GM23338 (cell line): ENCODE results near the gene SRRM2. TPM values are rescaled to one million over a fixed set of nuclear protein-coding genes. Genes with fewer than 3 reads are reported as not detected.

Experiments
- ATAC-seq: fragments of 200-7000 bp; cut with Tn5 transposase; 3 replicates; pipeline ENCODE4 v1.9.1; 2020
- DNase-seq: peaks from one replicate; pipeline ENCODE4 v3.0.0-alpha.2; 2015; ENCODE audit warnings: low spot score
- H2AFZ ChIP-seq: fragments of 200-600 bp; sonication (generic); 2 replicates; pipeline ENCODE4 v1.8.0; 2016; ENCODE audit warnings: antibody characterized with exemption, mild to moderate bottlenecking, moderate library complexity
- H3F3A ChIP-seq: fragments of 200-600 bp; sonication (generic); replicated peaks from 2 replicates; pipeline ENCODE4 v1.8.0; 2017; ENCODE audit warnings: antibody characterized with exemption, mixed run types, low read depth
- H3K27ac ChIP-seq: fragments of 200-600 bp; sonication (generic); 2 replicates; pipeline ENCODE4 v1.6.1; 2016; ENCODE audit warnings: low read depth
- H3K27me3 ChIP-seq: fragments of 200-600 bp; sonication (generic); 2 replicates; pipeline ENCODE4 v1.8.0; 2016; ENCODE audit warnings: mild to moderate bottlenecking, mixed run types, moderate library complexity; ENCODE audit not compliant: insufficient read depth
- H3K36me3 ChIP-seq: fragments of 200-600 bp; sonication (generic); 2 replicates; pipeline ENCODE4 v1.8.0; 2016; ENCODE audit warnings: mild to moderate bottlenecking; ENCODE audit not compliant: insufficient read depth
- H3K4me1 ChIP-seq: fragments of 200-600 bp; sonication (generic); 2 replicates; pipeline ENCODE4 v1.8.0; 2016; ENCODE audit warnings: mild to moderate bottlenecking, moderate library complexity; ENCODE audit not compliant: insufficient read depth
- H3K4me2 ChIP-seq: fragments of 200-600 bp; sonication (generic); 2 replicates; pipeline ENCODE4 v1.7.1; 2017; ENCODE audit warnings: mixed run types
- H3K4me3 ChIP-seq: fragments of 200-600 bp; sonication (generic); 2 replicates; pipeline ENCODE4 v1.6.1; 2016; ENCODE audit warnings: mixed run types
- H3K79me2 ChIP-seq: fragments of 200-600 bp; sonication (generic); replicated peaks from 2 replicates; pipeline ENCODE4 v1.8.0; 2017; ENCODE audit warnings: mild to moderate bottlenecking; ENCODE audit not compliant: insufficient read depth
- H3K9me2 ChIP-seq: fragments of 200-600 bp; sonication (generic); 2 replicates; pipeline ENCODE4 v1.8.0; 2017; ENCODE audit not compliant: insufficient read depth
- H4K20me1 ChIP-seq: fragments of 200-600 bp; sonication (generic); replicated peaks from 2 replicates; pipeline ENCODE4 v1.8.0; 2017; ENCODE audit warnings: mild to moderate bottlenecking; ENCODE audit not compliant: insufficient read depth
- H3K27ac Mint-ChIP-seq: 2 replicates; pipeline ENCODE4 v1.8.0; 2020; ENCODE audit warnings: inconsistent platforms, mild to moderate bottlenecking, moderate library complexity, mixed read lengths
- H3K27me3 Mint-ChIP-seq: 3 replicates; pipeline ENCODE4 v1.8.0; 2022; ENCODE audit warnings: low read depth, mild to moderate bottlenecking, moderate library complexity, mixed read lengths, inconsistent platforms; ENCODE audit not compliant: insufficient read depth, poor library complexity
- H3K36me3 Mint-ChIP-seq: 3 replicates; pipeline ENCODE4 v1.8.0; 2021; ENCODE audit warnings: low read depth, mild to moderate bottlenecking, inconsistent platforms, moderate library complexity, mixed read lengths
- H3K4me1 Mint-ChIP-seq: 3 replicates; pipeline ENCODE4 v1.8.0; 2020; ENCODE audit warnings: mild to moderate bottlenecking, inconsistent platforms, mixed read lengths
- H3K4me3 Mint-ChIP-seq: 3 replicates; pipeline ENCODE4 v1.8.0; 2021; ENCODE audit warnings: moderate library complexity, mild to moderate bottlenecking, inconsistent platforms, mixed read lengths
- H3K9me3 Mint-ChIP-seq: 3 replicates; pipeline ENCODE4 v1.8.0; 2020; ENCODE audit warnings: moderate library complexity, mild to moderate bottlenecking, inconsistent platforms, mixed read lengths
- CREB1 ChIP-seq: fragments of 250-450 bp; sonication (Bioruptor Pico); IDR thresholded peaks from 2 replicates; pipeline ENCODE4 v1.5.0; 2020; ENCODE audit warnings: low read depth, mild to moderate bottlenecking, moderate library complexity
- EZH2 ChIP-seq: fragments of 200-600 bp; sonication (generic); IDR thresholded peaks from one replicate; pipeline ENCODE4 v1.8.0; 2017; ENCODE audit warnings: antibody characterized with exemption, mild to moderate bottlenecking, low read depth; ENCODE audit not compliant: unreplicated experiment
- EZH2phosphoT487 ChIP-seq: fragments of 200-600 bp; sonication (generic); IDR thresholded peaks from one replicate; pipeline ENCODE4 v1.8.1; 2018; ENCODE audit warnings: antibody characterized with exemption; ENCODE audit not compliant: unreplicated experiment
- JUNB ChIP-seq: IDR thresholded peaks from one replicate; pipeline ENCODE4 v1.6.1; 2016; ENCODE audit warnings: antibody characterized with exemption; ENCODE audit not compliant: unreplicated experiment
- NANOG ChIP-seq: IDR thresholded peaks from 2 replicates; pipeline ENCODE4 v1.6.1; 2016; ENCODE audit warnings: antibody characterized with exemption, borderline replicate concordance
- POLR2AphosphoS5 ChIP-seq: IDR thresholded peaks from 2 replicates; pipeline ENCODE4 v1.6.1; 2016; ENCODE audit warnings: antibody characterized with exemption, low read depth
- STAT1 ChIP-seq: IDR thresholded peaks from one replicate; pipeline ENCODE4 v1.6.1; 2016; ENCODE audit warnings: antibody characterized with exemption; ENCODE audit not compliant: unreplicated experiment
- ZNF114 ChIP-seq: fragments of 250-450 bp; sonication (Bioruptor Pico); IDR thresholded peaks from 2 replicates; pipeline ENCODE4 v1.5.0; 2020; ENCODE audit warnings: mild to moderate bottlenecking, moderate library complexity
- ZNF331 ChIP-seq: fragments of 250-450 bp; sonication (Bioruptor Pico); IDR thresholded peaks from 2 replicates; pipeline ENCODE4 v1.5.0; 2020; ENCODE audit warnings: low read depth, mild to moderate bottlenecking, moderate library complexity
- polyA plus RNA-seq: library from polyadenylated mRNA; unstranded; fragments of >200 nt; fragmentation: Nextera tagmentation; extraction: Ambion mirVana; gene quantifications from 2 replicates; pipeline ENCODE4 v1.2.1, GENCODE V29; 2016
- total RNA-seq: library from RNA; depleted of rRNA; stranded (reverse); fragments of >200 nt; shearing (Covaris generic); gene quantifications from 2 replicates; pipeline ENCODE4 v1.2.3, GENCODE V29; 2014
- TF ChIP-seq, protein P1 (sequence below): IDR thresholded peaks from one replicate; pipeline ENCODE4 v1.6.1; 2018; ENCODE audit warnings: antibody characterized with exemption; ENCODE audit not compliant: unreplicated experiment
- TF ChIP-seq, protein P2 (sequence below), 2 experiments: fragments of 200-600 bp in 1 of 2; sonication (generic) in 1 of 2; conservative IDR thresholded peaks; 2 replicates each; pipeline versions ENCODE4 v1.5.1 to v1.6.1; 2016 to 2017; ENCODE audit warnings: antibody characterized with exemption in 2 of 2, low read depth in 2 of 2, mild to moderate bottlenecking in 2 of 2, moderate library complexity in 1 of 2
- TF ChIP-seq, protein P3 (sequence below): fragments of 250-450 bp; sonication (Bioruptor Pico); IDR thresholded peaks from 2 replicates; pipeline ENCODE4 v1.5.0; 2020; ENCODE audit warnings: mild to moderate bottlenecking, moderate library complexity
- TF ChIP-seq, protein P4 (sequence below): IDR thresholded peaks from 2 replicates; pipeline ENCODE4 v1.6.1; 2016; ENCODE audit warnings: antibody characterized with exemption

The SRRM2 gene
- total and polyA plus RNA-seq, 2 experiments from 2014 or later: 308 to 893 TPM

DNA sequence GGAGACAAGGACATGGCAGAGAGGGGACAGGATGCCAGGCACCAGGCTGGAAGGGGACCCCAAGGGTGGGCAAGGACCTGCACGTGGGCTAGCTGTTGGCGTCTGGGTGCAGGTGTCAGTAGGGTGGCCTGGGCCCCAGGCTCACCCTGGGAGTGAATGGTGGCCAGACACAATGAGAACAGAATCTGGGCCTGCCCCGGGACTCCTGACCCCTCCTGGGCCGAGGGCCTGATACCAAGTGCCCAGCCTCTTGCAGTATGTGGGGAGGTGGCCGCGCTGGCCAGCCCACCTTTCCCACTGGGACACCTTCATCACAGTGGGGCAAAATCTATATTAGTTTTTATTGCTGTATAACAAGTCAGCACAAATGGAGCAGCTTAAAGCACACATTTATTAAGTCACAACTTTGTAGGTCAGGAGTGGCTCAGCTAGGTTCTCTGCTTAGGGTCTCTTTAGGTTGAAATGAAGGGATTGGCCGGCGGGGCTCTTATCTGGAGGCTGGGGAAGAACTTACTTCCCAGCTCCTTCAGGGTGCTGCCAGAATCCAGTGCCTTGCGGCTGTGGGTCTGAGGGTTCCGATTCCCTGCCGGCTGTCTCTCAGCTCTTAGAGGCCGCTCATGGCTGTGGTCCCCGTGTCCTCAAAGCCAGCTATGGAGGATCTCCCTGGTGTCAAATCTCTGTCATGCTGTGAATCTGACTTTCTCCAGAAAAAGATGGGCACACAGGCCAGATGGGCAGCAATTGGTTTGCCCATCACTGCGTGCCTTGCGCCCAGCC, 31.3 kb downstream of the SRRM2 start:
- H3K4me1 Mint-ChIP-seq: peaks cover 10% of the 10 kb centered on the region
- Histone ChIP-seq H3K27ac (no peak overlapping the region), H3K4me1 (peaks cover 1% of the 10 kb centered on the region; the same call in 1 of the 2 replicates), H3F3A (0 out of 2 replicates have a peak, but pooled peaks cover 3% of the 10 kb centered on the region), H3K4me3 (no peak overlapping the region), H3K9me2 (no peaks in the 10 kb centered on the region), H3K36me3 (no peaks in the 10 kb centered on the region), H4K20me1 (no peaks in the 10 kb centered on the region), H3K4me2 (no peak overlapping the region), H3K27me3 (peaks cover 29% of the 10 kb centered on the region), H3K79me2 (no peaks in the 10 kb centered on the region), H2AFZ (no peak overlapping the region)
- H3K4me3 Mint-ChIP-seq: no peak overlapping the region
- no peaks in the 10 kb centered on the region for H3K36me3 Mint-ChIP-seq
- TF ChIP-seq JUNB (no peak), ZNF331 (CRISPR knock-in tag) (no peak), EZH2phosphoT487 (no peak), STAT1 (no peak), EZH2 (no peak), NANOG (no peak), ZNF114 (CRISPR knock-in tag) (no peak), CREB1 (CRISPR knock-in tag) (no peak), POLR2AphosphoS5 (no peak)
- TF ChIP-seq, protein P1, sequence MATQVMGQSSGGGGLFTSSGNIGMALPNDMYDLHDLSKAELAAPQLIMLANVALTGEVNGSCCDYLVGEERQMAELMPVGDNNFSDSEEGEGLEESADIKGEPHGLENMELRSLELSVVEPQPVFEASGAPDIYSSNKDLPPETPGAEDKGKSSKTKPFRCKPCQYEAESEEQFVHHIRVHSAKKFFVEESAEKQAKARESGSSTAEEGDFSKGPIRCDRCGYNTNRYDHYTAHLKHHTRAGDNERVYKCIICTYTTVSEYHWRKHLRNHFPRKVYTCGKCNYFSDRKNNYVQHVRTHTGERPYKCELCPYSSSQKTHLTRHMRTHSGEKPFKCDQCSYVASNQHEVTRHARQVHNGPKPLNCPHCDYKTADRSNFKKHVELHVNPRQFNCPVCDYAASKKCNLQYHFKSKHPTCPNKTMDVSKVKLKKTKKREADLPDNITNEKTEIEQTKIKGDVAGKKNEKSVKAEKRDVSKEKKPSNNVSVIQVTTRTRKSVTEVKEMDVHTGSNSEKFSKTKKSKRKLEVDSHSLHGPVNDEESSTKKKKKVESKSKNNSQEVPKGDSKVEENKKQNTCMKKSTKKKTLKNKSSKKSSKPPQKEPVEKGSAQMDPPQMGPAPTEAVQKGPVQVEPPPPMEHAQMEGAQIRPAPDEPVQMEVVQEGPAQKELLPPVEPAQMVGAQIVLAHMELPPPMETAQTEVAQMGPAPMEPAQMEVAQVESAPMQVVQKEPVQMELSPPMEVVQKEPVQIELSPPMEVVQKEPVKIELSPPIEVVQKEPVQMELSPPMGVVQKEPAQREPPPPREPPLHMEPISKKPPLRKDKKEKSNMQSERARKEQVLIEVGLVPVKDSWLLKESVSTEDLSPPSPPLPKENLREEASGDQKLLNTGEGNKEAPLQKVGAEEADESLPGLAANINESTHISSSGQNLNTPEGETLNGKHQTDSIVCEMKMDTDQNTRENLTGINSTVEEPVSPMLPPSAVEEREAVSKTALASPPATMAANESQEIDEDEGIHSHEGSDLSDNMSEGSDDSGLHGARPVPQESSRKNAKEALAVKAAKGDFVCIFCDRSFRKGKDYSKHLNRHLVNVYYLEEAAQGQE: no peak
- TF ChIP-seq, protein P2, sequence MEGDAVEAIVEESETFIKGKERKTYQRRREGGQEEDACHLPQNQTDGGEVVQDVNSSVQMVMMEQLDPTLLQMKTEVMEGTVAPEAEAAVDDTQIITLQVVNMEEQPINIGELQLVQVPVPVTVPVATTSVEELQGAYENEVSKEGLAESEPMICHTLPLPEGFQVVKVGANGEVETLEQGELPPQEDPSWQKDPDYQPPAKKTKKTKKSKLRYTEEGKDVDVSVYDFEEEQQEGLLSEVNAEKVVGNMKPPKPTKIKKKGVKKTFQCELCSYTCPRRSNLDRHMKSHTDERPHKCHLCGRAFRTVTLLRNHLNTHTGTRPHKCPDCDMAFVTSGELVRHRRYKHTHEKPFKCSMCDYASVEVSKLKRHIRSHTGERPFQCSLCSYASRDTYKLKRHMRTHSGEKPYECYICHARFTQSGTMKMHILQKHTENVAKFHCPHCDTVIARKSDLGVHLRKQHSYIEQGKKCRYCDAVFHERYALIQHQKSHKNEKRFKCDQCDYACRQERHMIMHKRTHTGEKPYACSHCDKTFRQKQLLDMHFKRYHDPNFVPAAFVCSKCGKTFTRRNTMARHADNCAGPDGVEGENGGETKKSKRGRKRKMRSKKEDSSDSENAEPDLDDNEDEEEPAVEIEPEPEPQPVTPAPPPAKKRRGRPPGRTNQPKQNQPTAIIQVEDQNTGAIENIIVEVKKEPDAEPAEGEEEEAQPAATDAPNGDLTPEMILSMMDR (conservative IDR thresholded peaks at IDR 0.05; ENCODE audit: low read depth in 2 of 2): no peak
- TF ChIP-seq, protein P3, sequence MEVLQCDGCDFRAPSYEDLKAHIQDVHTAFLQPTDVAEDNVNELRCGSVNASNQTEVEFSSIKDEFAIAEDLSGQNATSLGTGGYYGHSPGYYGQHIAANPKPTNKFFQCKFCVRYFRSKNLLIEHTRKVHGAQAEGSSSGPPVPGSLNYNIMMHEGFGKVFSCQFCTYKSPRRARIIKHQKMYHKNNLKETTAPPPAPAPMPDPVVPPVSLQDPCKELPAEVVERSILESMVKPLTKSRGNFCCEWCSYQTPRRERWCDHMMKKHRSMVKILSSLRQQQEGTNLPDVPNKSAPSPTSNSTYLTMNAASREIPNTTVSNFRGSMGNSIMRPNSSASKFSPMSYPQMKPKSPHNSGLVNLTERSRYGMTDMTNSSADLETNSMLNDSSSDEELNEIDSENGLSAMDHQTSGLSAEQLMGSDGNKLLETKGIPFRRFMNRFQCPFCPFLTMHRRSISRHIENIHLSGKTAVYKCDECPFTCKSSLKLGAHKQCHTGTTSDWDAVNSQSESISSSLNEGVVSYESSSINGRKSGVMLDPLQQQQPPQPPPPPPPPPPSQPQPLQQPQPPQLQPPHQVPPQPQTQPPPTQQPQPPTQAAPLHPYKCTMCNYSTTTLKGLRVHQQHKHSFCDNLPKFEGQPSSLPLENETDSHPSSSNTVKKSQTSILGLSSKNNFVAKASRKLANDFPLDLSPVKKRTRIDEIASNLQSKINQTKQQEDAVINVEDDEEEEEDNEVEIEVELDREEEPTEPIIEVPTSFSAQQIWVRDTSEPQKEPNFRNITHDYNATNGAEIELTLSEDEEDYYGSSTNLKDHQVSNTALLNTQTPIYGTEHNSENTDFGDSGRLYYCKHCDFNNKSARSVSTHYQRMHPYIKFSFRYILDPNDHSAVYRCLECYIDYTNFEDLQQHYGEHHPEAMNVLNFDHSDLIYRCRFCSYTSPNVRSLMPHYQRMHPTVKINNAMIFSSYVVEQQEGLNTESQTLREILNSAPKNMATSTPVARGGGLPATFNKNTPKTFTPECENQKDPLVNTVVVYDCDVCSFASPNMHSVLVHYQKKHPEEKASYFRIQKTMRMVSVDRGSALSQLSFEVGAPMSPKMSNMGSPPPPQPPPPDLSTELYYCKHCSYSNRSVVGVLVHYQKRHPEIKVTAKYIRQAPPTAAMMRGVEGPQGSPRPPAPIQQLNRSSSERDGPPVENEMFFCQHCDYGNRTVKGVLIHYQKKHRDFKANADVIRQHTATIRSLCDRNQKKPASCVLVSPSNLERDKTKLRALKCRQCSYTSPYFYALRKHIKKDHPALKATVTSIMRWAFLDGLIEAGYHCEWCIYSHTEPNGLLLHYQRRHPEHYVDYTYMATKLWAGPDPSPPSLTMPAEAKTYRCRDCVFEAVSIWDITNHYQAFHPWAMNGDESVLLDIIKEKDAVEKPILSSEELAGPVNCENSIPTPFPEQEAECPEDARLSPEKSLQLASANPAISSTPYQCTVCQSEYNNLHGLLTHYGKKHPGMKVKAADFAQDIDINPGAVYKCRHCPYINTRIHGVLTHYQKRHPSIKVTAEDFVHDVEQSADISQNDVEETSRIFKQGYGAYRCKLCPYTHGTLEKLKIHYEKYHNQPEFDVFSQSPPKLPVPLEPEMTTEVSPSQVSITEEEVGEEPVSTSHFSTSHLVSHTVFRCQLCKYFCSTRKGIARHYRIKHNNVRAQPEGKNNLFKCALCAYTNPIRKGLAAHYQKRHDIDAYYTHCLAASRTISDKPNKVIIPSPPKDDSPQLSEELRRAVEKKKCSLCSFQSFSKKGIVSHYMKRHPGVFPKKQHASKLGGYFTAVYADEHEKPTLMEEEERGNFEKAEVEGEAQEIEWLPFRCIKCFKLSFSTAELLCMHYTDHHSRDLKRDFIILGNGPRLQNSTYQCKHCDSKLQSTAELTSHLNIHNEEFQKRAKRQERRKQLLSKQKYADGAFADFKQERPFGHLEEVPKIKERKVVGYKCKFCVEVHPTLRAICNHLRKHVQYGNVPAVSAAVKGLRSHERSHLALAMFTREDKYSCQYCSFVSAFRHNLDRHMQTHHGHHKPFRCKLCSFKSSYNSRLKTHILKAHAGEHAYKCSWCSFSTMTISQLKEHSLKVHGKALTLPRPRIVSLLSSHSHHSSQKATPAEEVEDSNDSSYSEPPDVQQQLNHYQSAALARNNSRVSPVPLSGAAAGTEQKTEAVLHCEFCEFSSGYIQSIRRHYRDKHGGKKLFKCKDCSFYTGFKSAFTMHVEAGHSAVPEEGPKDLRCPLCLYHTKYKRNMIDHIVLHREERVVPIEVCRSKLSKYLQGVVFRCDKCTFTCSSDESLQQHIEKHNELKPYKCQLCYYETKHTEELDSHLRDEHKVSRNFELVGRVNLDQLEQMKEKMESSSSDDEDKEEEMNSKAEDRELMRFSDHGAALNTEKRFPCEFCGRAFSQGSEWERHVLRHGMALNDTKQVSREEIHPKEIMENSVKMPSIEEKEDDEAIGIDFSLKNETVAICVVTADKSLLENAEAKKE (CRISPR knock-in tag): no peak
- TF ChIP-seq, protein P4, sequence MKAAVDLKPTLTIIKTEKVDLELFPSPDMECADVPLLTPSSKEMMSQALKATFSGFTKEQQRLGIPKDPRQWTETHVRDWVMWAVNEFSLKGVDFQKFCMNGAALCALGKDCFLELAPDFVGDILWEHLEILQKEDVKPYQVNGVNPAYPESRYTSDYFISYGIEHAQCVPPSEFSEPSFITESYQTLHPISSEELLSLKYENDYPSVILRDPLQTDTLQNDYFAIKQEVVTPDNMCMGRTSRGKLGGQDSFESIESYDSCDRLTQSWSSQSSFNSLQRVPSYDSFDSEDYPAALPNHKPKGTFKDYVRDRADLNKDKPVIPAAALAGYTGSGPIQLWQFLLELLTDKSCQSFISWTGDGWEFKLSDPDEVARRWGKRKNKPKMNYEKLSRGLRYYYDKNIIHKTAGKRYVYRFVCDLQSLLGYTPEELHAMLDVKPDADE: no peak
- no peak overlapping the region for H3K27ac Mint-ChIP-seq
- DNase-seq (no peak), ATAC-seq (no peak)
- no peaks in the 10 kb centered on the region; the same call in 2 of the 3 replicates for H3K9me3 Mint-ChIP-seq
- peaks cover 42% of the 10 kb centered on the region for H3K27me3 Mint-ChIP-seq
